HL-60 (cell line): ENCODE measurements around the gene SEC14L1.

Experiments
- DNase-seq, 2 experiments: peaks; one replicate each; pipeline ENCODE4 v3.0.0-alpha.2; 2010 to 2020; ENCODE audit warnings: low read depth in 1 of 2, low spot score in 1 of 2
- H3K27ac ChIP-seq: fragments of 250-450 bp; sonication (Bioruptor Pico); replicated peaks from 2 replicates; pipeline ENCODE4 v1.5.1; 2020; ENCODE audit warnings: mild to moderate bottlenecking, moderate library complexity
- H3K27me3 ChIP-seq: fragments of 250-450 bp; sonication (Bioruptor Pico); 2 replicates; pipeline ENCODE4 v1.5.1; 2021; ENCODE audit warnings: mild to moderate bottlenecking, moderate library complexity; ENCODE audit not compliant: insufficient read depth, poor library complexity, severe bottlenecking
- H3K4me3 ChIP-seq: replicated peaks from 2 replicates; pipeline ENCODE4 v1.5.1; 2011; ENCODE audit warnings: mild to moderate bottlenecking, control low read depth, low read length; ENCODE audit not compliant: insufficient read depth
- CTCF ChIP-seq: IDR thresholded peaks from one replicate; pipeline ENCODE4 v1.5.1; 2011; ENCODE audit warnings: low read length, control low read depth, inconsistent platforms; ENCODE audit not compliant: insufficient read depth
- GABPA ChIP-seq: IDR thresholded peaks from 2 replicates; pipeline ENCODE4 v1.6.1; 2012; ENCODE audit warnings: low read depth
- POLR2AphosphoS5 ChIP-seq: IDR thresholded peaks from 2 replicates; pipeline ENCODE4 v1.6.1; 2012; ENCODE audit warnings: low read depth
- SPI1 ChIP-seq: IDR thresholded peaks from 2 replicates; pipeline ENCODE4 v1.6.1; 2012; ENCODE audit warnings: low read depth, mild to moderate bottlenecking, borderline replicate concordance
- TF ChIP-seq, protein P1 (sequence below): IDR thresholded peaks from 2 replicates; pipeline ENCODE4 v1.6.1; 2012; ENCODE audit warnings: low read depth; ENCODE audit not compliant: insufficient replicate concordance

SEC14L1 gene

GRCh38 chr17:77234695-77235094 is 93.9 kb downstream of the SEC14L1 start:
- TF ChIP-seq SPI1 (no peak), GABPA (no peak), CTCF (no peak), POLR2AphosphoS5 (no peak)
- TF ChIP-seq, protein P1, sequence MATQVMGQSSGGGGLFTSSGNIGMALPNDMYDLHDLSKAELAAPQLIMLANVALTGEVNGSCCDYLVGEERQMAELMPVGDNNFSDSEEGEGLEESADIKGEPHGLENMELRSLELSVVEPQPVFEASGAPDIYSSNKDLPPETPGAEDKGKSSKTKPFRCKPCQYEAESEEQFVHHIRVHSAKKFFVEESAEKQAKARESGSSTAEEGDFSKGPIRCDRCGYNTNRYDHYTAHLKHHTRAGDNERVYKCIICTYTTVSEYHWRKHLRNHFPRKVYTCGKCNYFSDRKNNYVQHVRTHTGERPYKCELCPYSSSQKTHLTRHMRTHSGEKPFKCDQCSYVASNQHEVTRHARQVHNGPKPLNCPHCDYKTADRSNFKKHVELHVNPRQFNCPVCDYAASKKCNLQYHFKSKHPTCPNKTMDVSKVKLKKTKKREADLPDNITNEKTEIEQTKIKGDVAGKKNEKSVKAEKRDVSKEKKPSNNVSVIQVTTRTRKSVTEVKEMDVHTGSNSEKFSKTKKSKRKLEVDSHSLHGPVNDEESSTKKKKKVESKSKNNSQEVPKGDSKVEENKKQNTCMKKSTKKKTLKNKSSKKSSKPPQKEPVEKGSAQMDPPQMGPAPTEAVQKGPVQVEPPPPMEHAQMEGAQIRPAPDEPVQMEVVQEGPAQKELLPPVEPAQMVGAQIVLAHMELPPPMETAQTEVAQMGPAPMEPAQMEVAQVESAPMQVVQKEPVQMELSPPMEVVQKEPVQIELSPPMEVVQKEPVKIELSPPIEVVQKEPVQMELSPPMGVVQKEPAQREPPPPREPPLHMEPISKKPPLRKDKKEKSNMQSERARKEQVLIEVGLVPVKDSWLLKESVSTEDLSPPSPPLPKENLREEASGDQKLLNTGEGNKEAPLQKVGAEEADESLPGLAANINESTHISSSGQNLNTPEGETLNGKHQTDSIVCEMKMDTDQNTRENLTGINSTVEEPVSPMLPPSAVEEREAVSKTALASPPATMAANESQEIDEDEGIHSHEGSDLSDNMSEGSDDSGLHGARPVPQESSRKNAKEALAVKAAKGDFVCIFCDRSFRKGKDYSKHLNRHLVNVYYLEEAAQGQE = no peak
- no peak overlapping the region for H3K27ac ChIP-seq
- DNase-seq = no peak
- H3K4me3 ChIP-seq = no peak overlapping the region
- H3K27me3 ChIP-seq = no peaks in the 10 kb centered on the region

DNA sequence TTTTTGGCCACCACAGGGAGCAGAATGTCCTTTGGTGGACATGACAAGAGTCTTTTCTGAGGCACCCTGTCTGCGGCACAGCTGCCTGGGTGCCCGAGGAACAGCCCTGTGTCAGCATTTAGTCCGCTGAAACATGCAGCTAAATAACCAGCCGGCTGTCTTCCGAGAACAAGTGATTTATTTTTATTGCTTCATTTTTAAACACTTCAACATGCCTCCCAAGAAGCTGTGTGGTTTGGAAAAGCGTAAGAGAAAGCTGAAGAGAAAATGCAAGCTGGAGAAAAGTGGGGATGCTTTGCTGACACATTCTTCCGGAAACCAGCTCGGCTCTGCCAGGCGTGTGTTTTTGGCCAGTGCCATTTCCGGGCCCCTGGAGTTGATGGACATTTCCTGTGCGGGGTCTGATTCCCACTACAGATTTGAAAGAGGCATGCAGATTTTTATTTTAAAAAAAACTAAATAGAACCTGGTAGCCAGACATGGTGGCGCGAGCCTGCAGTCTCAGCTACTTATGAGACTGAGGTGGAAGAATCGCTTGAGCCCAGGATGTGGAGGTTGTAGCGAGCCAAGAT is 94.7 kb downstream of the SEC14L1 start:
- no peak for DNase-seq
- Histone ChIP-seq H3K27me3 (no peaks in the 10 kb centered on the region), H3K4me3 (no peak overlapping the region), H3K27ac (no peak overlapping the region)
- TF ChIP-seq, protein P1 = no peak
- TF ChIP-seq CTCF = no peak
- TF ChIP-seq SPI1 = no peak
- TF ChIP-seq POLR2AphosphoS5 = no peak
- TF ChIP-seq GABPA = no peak

DNA sequence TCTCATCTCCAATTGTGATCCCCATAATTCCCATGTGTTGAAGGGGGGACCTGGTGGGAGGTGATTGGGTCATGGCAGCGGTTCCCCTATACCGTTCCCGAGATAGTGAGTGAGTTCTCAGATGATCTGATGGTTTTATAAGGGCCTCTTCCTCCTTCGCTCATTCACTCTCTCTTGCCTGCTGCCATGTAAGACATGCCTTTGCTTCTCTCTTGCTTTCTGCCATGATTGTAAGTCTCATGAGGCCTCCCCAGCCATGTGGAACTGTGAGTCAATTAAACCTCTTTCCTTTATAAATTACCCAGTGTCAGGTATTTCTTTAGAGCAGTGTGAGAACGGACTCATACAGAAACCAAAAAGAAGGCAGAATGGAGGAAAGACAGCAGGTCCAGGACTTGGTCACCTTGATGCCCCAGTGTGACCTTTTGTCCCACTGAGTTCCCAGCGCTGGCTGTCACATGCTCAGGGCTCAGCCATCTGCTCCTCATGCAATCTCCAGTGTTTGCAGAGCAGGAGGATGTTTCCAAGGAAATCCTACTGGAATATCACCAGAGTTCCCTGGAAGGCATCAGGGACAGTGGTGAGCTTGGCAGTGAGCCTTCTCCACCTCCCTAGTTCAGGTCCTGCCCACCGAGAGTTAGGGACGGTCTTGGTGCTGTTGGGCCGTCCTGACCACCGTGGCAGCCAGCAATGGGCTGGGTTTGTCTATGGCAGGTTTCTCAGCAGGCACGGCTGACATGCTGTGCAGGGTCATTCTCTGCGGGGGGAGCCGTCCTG is 96.7 kb downstream of the SEC14L1 start:
- H3K27ac ChIP-seq = no peak overlapping the region
- no peak overlapping the region for H3K4me3 ChIP-seq
- no peak for TF ChIP-seq SPI1
- TF ChIP-seq, protein P1 = no peak
- TF ChIP-seq POLR2AphosphoS5 = no peak
- TF ChIP-seq CTCF = no peak
- TF ChIP-seq GABPA = no peak
- H3K27me3 ChIP-seq = no peaks in the 10 kb centered on the region
- no peak for DNase-seq
